Stimulated activated CD4-positive, alpha-beta T cell treated with anti-CD3 and anti-CD28 coated beads, Interleukin-12 subunit alpha, Interleukin-12 subunit beta, amount 100 ng/mL, for 4 hours (primary cell): ENCODE measurements around the gene ENOX2.

Experiments
- DNase-seq: peaks from one replicate; pipeline ENCODE4 v3.0.0-alpha.2; 2020

The ENOX2 gene

DNA sequence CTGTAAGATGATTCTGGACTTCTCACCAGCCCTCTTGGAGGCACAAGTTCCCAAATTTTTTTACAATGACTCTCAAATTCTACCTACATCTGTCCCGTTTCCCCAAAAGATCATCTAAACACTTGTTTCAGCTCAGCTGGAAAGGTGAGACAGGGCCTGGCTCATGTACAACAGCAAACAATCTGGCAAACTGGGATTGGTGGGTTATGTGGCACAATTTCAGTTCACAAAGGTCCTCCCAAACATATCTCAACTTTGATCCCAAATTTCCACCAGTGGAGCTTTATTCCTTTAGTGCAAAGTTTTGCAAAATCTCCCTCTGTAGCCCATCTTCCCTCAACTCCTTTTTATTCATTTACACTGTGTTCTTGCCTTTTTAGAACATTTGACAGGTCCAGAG, 207.1 kb downstream of the ENOX2 start:
- DNase-seq: no peak

DNA sequence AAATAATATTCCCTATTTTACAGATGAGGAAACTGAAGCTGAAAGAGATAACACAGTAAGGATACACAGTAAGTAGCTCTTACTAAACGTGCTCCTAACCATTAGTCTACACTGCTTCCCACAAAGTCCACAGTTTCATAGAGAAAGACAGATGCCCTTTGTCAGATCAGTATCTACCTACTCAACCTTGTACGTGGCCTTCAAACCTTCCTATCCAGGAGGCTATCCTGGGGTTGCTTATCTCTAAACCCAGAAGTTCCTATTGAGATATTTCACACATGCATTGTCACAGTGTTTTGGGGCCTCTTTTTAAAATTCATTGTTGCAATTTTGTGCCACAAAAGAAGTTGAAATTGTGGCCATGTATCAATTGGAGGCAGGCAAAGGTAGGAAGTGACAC, 208.0 kb downstream of the ENOX2 start:
- no peak for DNase-seq

DNA sequence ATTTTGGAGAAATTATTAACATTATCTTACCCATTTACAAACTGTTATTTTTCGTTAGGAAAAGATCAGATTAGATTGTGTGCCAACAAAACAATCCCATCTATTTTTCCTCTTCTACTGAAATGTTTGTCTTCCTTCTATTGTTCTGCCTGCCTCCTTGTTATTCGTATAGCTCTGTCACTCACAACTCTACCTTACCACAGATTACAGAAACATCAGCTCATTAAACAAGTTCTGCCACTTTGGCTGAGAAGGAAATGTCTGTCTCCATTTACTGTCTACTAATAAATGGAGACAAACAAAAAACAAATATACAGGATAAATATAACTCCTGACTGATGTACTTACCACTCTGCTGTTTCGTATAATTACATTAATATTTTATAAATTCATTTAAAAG, 211.4 kb downstream of the ENOX2 start:
- DNase-seq: no peak

DNA sequence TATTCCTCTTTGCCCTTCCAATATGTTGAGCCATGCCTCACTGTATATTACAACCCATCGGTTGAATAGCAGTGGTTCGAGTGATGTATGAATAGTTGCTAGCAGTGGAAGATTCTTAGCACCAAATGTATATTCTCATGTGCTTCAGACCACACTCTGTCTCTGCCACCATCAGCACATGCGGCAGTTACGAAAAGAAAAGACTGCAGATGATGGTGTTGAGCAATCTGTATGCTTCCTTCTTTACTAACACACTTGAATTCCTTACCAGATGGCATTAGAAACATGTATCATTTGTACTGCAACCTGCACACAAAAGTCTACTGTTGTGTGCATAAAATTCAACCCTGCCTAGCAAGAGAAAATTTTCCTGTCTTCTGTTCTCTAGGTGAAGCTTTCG, 214.6 kb downstream of the ENOX2 start:
- DNase-seq: no peak

DNA sequence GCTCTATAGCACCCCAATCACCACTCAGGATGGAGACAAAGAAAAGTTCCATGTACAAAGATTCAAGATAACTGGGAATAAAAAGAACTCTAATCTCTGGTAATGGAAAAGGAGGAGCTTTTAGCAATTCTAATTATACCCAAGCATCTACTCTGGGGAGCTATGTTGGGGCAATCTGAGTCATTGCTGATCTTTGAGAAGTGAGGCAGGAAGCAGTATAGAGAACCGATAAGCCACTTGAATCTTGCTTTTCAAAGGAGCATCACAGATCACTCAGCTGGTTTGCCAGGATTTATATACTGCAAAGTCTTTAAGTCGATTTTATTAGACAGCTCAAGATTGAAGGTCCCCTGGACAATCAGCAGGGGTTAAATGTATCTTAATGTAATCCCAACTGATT, 220.0 kb downstream of the ENOX2 start:
- no peak for DNase-seq

DNA sequence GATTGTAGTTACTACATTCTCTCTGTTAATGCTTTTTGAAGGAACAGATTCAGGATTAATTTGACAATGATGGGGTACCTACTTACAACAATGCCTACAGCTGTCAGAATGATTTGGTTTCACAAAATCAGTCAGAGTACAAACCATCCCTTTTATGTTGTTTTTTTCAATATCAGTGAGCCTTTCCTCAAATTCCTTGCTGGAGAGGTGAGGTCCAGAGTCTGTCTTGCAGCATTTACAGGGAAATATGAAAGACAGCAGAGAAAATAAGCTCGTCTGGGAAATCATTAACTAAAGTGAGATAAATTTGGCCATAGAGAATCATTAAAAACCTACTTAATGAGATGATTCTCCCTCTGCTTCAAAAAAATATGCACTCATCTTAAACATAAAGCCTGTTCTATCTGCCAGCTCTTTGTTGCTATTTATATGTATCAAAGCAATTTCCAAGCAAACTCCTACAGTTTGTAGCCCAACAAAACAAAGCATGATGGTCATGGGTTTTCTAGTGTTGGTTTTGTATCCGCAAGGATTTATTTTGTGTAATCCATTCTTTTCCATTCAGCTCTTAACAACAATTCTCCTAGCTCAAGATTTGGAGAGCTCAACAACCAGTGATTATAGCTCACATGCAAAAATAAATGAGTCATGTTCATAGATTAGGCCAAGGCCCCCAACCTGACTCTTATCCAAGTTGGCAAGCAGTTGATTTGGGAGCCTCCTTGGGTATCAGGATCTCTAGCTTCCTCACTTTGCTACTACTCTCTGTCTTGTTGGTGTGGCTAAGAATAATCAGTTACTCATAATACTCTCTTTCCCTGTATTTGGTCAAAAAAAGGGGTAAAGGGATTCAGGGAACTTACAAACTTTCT, 222.6 kb downstream of the ENOX2 start:
- DNase-seq: no peak

DNA sequence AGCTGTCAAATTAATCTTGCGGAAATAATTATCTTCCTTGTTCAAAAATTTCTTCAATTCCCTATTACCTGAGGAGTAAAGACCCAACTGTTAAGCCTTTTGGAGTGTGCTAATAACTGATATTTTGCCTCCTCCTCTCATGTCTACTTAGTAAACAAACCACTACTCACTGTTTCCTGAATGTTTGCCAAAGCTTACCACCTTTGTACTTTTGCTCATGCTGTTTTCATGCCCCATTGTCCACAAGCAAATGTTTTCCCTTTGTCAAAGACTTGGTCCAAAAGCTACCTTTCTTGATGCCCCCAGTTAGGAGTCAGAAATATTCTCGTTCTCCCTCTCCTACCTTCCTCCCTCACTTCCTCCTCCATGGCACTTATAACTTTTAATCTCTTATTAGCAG, 226.1 kb downstream of the ENOX2 start:
- no peak for DNase-seq

DNA sequence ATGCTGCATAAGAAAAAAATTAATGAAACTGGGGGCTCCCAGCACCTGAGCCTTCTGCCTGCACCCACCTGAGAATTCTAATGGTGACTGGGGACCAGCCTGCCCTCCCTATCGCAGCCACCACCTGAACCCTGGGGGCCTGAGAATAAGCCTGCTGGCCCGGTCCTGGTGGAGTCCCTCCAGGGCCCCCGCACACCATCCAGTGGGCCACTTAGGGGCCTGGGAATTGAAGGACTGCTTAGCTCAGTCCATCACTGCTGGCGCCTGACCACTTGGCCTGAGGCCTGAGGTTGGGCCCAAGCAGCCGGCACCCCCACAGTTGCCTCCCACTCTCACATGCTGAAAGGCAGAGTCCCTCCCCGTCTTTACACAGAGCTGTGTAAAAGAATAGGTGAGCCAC, 230.8 kb downstream of the ENOX2 start:
- no peak for DNase-seq

DNA sequence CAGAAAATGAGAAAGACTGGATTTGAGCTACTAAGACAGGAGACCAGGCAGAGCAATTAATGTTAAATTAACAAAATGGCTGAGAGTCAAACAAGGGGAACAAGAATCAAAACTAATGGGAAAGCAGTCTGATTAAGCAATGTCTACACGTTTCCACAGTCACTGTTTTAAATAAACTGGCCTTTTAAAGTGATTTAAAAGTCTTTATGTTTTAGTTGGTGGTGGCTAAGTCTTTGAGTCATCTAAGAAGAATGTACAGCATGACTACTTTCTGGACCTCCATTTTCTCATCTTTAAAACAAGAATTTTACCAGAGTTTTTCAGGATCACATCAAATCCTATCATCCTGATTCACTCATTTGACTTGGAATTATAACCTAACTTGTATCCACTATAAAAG, 233.8 kb downstream of the ENOX2 start:
- DNase-seq: no peak

DNA sequence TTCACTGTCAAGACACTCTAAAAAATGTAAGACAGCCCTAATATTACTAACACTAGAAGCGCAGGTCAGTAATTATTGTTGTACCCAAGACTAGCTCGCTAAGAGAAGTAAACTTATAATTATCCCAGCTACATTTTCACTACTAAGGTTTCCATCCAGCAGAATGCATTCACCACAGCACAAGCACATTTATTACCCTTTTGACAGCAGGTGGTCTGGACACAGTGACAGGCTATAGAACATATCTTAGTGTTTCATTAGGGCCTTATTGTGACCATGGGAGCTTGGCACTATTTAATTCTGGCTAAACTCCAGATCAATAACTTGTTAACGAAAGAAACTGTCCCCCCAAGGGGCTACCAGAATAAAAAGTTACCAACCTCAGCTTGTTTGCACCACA, 237.7 kb downstream of the ENOX2 start:
- DNase-seq: no peak

DNA sequence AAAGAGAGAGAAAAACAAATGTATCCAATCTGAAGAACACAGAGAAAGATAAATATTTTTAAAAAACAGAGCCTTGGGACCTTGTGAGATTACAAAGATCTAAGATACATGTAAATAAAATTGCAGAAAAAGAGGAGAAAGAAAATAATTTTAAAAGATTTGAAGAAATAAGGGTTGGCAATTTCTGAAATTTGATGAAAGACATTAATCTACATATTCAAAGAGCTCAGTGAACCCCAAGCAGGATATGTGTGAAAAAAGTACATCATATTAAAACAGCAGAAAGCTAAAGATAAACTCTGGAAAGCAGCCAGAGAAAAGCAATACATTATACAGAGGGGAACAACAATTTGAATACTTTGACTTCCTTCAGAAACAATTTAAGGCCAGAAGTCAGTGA, 244.7 kb downstream of the ENOX2 start:
- DNase-seq: no peak

DNA sequence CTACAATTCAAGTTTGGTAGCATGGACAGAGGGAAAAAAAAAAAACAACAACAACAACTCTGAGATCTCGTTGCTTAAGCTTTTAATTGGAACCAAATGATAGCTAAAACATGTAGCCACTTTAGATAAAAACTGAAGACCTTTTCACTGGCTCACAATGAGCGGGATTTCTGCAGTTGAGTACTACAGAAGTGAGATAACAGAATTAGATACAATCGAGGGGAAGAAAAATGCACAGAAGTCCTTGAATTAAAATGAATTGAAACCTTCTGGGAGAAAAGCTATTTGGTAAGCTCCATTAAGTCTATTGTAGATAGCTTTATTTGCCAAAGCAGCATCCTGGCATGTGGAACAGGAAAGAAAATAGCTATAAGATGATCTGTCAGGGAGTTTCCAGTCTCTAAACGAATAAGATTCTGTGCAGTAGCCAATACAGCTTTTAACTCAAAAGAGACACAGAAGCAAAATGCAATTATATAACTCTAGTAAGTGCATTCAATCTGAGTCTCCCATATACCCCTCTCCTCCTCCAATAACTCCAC, 248.5 kb downstream of the ENOX2 start:
- DNase-seq: no peak

DNA sequence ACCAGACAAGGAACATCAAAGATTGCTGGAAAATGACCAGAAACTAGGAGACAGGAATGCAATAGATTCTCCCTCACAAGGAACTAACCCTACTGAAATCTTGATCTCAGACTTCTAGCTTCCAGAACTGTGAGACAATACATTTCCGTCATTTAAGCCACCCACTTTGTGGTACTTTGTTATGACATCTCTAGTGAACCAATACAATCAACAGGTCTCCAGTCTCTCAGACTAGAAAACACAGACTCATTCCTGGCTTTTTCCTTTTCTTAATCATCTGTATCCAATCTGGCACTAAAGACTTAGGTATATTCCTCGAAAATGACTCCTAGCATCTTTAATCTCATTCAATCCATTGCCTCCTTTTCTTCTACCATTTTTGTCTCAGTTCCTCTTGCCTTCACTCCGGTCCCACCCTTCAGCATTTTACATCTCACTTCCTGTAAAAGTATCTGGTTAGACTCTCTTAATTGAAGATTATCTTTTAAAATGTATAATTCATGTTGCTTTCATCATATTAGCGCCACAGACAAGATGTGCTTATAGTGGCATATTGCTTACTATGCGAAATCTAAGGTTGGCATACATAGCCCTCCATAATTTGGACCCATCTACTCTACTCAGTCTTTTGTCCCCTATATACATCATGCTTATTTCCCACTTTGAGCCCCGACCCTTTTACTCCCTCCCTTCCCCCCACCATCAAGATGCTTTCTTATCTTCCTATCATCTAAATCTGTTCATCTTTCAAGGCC, 250.0 kb downstream of the ENOX2 start:
- no peak for DNase-seq

DNA sequence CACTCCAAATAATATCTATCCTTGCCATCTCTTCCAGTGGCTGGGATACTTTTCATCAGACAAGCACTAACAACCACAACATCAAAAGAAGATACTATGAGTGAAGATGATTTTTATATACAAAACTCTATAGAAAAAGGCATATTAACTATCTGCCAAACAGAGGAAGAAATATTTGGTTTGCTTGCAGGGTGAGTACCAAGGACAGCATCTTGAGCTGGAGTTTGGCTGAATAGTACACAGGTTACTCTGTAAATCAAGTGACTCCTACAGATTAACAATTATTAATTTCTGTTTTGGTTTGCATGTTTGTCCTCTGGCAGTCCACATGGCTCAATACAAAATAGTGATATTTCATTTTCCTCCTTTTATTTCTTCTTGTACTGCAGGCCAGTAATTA, 253.3 kb downstream of the ENOX2 start:
- no peak for DNase-seq

DNA sequence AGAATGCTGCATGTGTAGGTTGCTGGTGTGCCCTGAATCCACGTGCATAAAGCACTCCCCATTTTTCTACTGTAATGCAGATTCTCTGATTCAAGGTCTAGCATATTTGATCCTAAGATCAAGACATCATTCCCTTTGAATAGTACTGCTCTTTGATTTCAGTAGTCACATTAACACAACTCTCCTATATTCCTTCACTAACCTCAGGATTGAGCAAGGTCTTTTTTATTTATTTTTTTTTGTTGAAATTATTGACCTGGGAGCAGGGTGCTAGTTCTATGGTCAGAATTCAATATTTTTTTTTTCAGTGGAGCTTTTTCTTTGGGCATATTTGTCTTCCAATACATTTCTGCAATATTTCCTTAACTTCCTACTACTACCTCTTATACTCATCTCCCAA, 255.5 kb downstream of the ENOX2 start:
- DNase-seq: no peak

DNA sequence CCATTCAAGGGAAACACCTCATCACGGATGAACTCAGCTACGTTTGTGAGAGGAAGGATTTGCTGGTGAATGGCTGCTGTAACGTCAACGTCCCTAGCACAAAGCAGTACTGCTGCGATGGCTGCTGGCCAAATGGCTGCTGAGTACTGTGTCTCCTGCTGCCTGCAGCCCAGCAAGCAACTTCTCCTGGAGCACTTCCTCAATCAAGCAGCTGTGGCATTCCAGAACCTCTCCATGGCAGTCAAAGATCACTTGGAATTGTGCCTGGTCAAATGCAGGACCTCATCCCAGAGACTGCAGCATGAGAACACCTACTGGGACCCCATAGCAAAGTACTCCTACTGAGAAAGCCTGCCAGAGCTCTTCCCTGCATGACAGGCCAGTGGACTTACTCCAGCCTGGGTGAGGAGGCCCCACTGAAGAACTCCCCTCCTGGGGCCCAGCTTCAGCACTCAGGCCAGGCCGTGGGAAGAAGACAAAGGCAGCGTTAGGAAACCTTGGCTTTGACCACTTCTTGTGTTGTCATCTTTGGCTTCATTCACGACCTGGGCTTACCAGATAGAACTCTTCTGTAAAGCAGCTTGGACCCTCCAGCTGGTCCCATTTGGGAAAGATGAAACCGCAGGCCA, 256.9 kb downstream of the ENOX2 start:
- no peak for DNase-seq

DNA sequence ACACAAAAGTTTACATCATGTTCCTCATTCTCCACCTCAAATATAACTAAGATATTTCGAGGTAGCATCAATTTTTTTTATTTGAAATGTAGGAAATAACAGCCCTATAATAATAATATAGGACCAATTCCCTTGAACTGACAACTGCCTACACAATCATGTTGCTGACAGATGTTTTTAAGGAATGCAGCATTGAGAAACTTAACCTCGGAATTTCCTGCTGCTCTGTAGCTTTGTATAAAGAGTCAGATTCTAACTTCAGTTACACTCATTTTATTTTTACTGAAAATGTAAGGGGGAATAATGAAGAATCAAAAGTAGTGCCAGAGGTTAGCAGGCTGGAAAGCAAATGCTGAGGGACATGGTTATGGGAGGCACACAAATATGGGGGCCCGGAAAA, 265.4 kb downstream of the ENOX2 start:
- no peak for DNase-seq

DNA sequence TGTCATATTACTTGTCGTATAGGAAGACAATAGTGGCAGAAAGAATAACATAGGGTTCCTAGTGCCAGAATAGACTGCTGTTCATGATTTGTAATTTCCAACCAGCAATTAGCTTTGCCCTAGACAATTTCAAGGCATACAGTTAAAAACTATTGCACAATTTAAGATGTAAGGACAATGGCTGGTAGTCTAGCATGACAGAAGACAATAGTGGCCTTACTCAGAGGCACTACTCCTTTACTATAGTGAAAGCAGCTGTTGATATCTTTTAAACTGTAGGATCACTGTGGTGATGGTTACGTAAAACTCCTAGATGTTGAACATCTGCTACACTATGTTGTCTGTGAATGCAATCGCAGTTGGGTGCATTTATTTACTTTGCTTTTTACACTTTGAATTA, 266.7 kb downstream of the ENOX2 start:
- no peak for DNase-seq

DNA sequence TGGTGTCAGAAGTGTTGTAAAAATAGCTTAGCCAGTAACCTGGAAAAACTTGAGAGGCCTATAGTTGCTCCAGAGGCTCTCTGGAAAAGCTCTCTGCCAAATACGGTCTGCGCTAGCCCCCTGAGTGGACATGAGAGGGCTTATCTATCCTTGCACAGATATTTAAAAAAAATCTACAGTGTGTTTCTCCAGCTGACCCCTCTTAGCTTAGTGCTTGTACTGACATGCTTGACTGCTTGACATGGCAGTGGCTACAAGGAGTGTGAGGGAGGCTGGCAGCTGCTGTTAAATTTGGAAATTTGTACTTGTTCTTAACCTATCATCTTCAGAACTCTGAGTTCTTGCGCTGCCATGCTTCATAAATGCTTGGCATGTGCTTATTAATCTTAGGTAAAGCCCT, 272.0 kb downstream of the ENOX2 start:
- no peak for DNase-seq

DNA sequence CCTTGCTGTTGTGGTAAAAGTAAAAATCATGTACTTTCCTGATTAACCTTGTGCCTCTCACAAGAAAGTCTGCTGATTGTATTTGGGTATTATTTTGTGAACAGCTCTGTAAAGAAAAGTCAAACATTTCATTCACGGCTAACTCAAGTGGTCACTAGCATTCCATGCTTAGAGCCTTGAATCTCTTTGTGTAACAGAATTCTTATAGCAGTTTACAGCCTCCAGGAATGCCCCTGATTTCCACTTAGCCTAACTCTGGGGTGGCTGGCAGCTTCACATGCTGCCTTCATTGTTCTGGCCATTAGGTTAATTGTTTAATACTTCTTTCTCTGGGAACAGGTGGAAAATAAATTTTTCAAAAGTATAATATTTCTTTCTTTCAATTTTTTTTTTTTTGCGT, 274.5 kb downstream of the ENOX2 start:
- DNase-seq: no peak

DNA sequence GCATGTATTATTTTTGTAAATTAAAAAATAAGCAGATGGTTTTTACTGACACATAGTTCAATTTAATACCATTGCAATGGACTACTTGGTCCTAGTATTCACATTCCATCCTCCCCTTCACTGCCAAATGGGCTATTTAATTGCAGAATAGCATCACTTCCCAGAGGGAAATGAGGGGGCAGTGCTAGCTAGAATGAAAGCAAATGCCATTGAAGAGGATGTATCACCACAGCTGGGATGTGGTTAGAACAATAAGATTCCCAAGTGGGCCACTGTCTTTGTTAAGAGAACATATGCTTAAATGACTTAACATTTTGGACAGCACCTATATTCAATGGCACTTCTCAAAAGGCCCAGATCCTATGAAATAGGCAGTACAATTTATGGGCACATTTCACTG, 276.5 kb downstream of the ENOX2 start:
- no peak for DNase-seq

DNA sequence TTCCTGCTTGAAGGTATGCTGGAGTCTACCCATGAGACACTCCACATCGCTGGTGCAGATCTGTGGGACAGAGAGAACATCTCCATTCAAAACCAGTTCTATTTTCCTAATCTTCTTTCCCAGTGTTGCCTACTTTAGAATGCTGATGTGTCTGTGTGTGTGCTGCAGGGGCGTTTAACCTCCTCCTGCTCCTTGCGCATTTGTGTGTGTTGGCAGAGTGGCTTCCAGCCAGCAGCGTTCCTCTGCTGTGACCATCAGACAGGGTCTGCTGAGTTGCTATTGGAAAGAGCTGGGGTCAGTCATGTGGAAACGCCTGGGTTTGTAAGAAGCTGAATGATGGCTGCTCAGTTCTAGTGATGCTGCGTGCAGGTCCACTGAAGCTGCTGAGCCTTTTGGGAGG, 277.6 kb downstream of the ENOX2 start:
- DNase-seq: no peak

DNA sequence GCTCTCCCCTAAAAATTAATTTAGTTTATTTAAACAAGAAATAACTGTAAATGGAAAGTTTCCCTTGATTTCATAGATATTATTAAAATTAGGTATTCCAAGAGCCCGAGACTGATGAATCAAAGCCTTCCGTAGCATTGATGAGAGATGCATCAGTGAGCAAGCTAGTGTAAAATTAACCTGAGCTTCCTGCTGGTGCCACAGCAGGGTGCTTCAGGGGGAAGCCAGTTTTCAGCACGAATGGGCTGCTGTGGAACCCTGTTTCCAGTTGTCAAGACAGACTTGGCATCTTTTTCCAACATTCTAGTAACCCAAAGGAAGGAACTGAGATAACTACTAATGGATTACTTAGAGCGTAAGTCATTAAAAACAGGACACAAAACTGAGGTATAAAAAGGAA, 279.5 kb downstream of the ENOX2 start:
- no peak for DNase-seq

DNA sequence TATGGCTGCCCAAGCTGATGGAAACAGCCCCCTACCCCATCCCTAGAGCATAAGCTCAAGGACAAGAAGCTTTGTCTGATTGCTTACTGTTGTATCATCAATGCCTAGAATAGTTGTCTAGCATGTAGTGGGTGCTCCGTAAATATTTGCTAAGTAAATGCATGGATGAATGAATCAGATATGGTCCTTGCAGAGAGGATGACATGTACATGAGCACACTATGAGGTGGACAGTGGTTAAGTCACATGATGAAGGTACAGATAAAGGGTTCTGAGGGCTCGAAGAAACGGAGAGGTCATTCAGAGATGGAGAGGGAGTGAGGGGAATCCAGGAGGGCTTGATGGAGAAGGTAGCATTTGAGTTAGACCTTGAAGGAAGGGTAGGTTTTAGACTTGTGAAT, 287.1 kb downstream of the ENOX2 start:
- DNase-seq: no peak
